HFF-Myc (cell line): Measurements from ENCODE around the gene RBP3.

Experiments
- DNase-seq: peaks from one replicate; pipeline ENCODE4 v3.0.0-alpha.2; 2011; ENCODE audit warnings: low read depth; ENCODE audit errors: extremely low read depth
- H3K4me3 ChIP-seq: replicated peaks from 2 replicates; pipeline ENCODE4 v1.5.1; 2011; ENCODE audit warnings: low read depth, mild to moderate bottlenecking, control low read depth, low read length
- CTCF ChIP-seq: IDR thresholded peaks from 2 replicates; pipeline ENCODE4 v1.5.1; 2012; ENCODE audit warnings: mild to moderate bottlenecking, low read depth, low read length, control low read depth; ENCODE audit errors: missing control alignments

The RBP3 gene

GRCh38 chr10:47340608-47341170 is 7.5 kb upstream of the RBP3 start:
- peak; percentile 100 for TF ChIP-seq CTCF
- no peak overlapping the region for H3K4me3 ChIP-seq
- DNase-seq, result peak; percentile 22

- no peak for DNase-seq
- no peak for TF ChIP-seq CTCF
- H3K4me3 ChIP-seq, result no peak overlapping the region
Observed at GRCh38 chr10:47344996-47345870, 2.9 kb upstream of the RBP3 start.

- no peak for TF ChIP-seq CTCF
- DNase-seq, result peak; percentile 20
- no peak overlapping the region for H3K4me3 ChIP-seq
Observed at GRCh38 chr10:47346581-47347302, 1.4 kb upstream of the RBP3 start.

GRCh38 chr10:47347303-47347675 is 874 bp upstream of the RBP3 start:
- no peak for TF ChIP-seq CTCF
- DNase-seq, result no peak
- no peak overlapping the region for H3K4me3 ChIP-seq

- H3K4me3 ChIP-seq, result no peak overlapping the region
- no peak for DNase-seq
- no peak for TF ChIP-seq CTCF
Observed at GRCh38 chr10:47348661-47349470, 703 bp downstream of the RBP3 start.

- H3K4me3 ChIP-seq, result no peak overlapping the region
- no peak for DNase-seq
- TF ChIP-seq CTCF, result no peak
Observed at GRCh38 chr10:47349516-47349915, 1.4 kb downstream of the RBP3 start.
